OCI-M2 (cell line): ENCODE results near the gene RAX.

Experiments used
- DNase-seq: peaks from one replicate; lab custom pipeline; 2025; ENCODE audit not compliant: unreplicated experiment; lab: John Stamatoyannopoulos, UW

Gene RAX

GRCh38 chr18:59249199-59249774 is 24.0 kb downstream of the RAX start:
- no peak for DNase-seq

DNA sequence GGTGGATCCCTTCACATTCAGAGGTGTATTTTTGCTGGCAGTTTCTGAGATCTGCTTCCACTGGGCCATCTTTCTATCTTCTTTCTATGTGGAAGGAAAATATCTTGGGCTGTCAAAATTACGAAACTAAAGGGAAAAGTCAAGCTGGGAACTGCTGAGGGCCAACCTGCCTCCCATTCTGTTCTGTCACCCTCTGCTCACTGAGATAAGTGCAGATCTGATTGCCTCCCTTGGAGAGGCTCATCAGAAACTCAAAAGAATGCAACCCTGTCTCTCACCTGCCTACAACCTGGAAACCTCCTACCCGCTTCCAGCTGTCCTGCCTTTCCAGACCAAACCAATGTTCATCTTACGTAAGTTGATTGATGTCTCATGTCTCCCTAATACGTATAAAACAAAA is 26.5 kb downstream of the RAX start:
- no peak for DNase-seq

DNA sequence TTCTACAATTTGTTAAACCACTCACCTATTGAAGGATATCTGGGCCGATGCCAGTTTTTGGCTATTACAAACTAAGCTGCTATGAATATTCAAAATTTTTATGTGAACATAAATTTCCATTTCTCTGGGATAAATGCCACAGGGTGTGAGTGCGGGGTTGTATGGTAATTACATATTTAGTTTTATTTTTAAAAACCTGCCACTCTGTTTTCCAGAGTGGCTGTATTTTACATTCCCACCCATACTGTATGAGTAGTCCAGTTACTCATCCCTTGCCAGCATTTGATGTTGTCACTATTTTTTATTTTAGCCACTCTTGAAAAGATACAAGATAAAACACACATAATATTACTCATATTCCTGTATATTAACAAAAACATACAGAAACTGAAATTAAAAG is 30.3 kb downstream of the RAX start:
- no peak for DNase-seq

- no peak for DNase-seq
Measured at GRCh38 chr18:59239642-59240041, 33.6 kb downstream of the RAX start.

- DNase-seq: no peak
Measured at GRCh38 chr18:59238385-59238784, 34.9 kb downstream of the RAX start.

- no peak for DNase-seq
Measured at GRCh38 chr18:59233017-59233410, 40.2 kb downstream of the RAX start.

DNA sequence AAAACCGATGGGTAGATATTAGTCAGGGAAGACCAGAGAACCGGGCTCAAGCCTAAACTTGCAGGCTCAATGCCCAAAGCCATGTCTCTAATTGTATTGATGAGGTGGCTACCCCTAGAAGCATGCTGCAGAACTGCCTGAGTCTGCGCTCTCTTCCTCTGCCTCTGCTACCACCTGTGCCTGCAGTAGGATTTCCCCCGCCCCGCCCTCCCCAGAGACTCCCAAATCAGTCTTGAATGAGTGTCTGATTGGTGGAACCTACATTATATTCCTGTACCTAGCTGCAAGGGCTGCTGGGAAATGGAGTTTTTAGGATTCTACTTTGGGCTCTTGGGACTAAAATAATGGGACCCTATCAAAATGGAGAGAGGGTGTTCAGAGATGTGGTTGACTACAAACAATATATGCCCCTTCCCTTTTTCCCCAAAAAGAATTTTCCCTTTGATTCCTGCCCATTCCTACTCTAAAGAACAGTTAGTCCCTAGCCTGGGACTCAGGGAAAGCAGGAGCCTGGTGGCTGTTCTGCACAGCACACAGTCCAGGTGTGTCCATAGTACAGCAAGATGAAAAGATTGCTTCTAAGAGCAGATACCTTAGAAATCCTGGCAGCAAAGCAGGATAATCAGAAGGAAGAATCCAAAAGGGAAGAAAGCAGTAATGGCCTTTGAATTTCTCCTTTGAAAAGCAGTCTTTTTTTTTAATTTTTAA is 40.8 kb downstream of the RAX start:
- no peak for DNase-seq

DNA sequence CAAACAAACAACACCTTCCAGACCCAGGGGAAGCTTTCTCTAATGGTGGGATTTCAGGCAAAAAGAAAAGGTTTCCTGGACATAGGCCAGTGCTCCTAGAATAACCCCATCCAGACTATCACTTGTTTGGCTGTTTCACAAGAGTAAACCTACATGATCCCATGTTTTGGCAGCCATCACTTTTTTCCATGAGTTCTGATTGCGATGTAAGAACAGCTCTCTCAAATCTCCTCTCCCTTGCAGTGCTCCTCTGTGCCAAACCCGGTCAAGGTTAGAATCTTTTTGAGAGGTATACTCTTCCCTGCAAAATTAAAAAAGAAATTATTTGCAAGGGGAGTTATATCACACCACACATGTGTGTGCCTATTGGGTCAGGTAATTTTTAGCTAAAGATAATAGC is 41.4 kb downstream of the RAX start:
- DNase-seq: no peak

DNA sequence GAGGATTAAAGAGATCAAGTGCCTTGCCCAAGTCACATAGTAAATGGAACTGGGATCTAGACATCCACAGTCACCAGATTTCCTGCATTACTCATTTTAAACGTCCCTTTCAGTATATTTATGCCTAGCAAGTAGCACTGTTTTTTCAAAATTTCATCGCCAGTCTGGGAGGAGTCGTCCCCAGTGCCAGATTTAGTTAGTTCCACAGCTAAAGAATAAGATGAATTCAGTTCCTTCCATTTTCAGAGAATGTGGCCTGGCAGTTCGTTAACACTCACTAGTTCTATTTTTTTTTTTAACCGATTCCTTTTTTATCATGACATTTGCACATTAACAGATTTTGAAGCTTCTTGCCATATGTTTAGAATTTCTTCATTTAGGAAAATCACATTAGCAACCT is 42.1 kb downstream of the RAX start:
- DNase-seq: no peak

- no peak for DNase-seq
Measured at GRCh38 chr18:59229701-59230443, 43.4 kb downstream of the RAX start.

DNA sequence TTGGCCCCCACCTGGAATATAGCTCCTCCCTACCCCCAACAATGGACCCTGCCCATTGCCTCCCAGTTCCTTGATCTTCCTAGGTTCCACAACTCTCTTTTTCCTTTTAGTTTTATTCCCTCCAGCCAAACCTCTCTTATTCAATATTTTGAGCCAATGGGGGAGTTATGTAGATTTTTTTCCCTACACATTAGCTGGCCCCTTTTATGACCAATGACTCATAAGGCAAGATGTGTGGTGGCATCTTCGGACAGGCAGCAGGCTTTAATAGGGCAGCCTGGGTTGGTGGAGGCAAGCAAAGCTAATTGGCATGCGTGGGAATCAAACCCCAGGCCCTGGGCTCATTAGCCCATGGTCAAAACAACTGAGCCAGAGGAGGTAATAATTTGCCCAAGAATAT is 44.1 kb downstream of the RAX start:
- DNase-seq: no peak

DNA sequence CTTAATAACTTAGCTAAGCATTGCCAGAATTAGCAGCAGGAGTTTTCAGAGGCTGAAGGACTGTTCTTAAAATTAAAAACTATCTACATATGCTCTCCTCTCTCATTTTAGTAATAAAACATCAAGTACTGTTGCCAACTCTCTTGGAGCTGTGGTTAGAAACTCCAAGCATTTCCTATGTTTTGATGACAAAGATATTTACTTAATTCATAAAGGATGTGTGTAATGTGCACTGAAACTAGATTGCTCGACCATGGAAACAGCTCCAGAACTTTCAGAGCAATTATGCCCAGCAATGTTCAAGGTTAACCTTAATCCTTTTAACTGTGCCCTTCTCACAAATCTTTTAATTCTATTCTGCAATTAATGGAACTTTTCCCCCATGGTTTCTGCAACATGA is 44.9 kb downstream of the RAX start:
- DNase-seq: no peak

DNA sequence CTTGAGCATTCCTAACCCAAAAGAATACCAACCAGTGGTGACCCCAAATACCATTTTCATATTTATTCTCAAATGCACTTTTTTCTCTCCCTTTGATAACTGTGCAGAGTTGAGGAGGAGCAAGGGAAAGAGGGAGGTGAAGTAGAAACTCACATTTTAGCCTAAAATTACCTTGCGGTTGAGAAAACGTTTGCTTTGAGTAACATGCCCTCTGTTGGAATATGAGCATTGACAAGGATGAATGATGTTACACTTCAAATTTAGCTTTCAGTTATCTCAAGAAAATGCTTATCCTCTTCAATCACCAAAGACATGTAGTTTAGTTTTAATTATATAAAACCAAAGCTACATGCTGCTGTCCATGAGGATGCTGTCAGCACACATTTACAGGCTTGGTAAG is 50.9 kb downstream of the RAX start:
- DNase-seq: no peak

DNA sequence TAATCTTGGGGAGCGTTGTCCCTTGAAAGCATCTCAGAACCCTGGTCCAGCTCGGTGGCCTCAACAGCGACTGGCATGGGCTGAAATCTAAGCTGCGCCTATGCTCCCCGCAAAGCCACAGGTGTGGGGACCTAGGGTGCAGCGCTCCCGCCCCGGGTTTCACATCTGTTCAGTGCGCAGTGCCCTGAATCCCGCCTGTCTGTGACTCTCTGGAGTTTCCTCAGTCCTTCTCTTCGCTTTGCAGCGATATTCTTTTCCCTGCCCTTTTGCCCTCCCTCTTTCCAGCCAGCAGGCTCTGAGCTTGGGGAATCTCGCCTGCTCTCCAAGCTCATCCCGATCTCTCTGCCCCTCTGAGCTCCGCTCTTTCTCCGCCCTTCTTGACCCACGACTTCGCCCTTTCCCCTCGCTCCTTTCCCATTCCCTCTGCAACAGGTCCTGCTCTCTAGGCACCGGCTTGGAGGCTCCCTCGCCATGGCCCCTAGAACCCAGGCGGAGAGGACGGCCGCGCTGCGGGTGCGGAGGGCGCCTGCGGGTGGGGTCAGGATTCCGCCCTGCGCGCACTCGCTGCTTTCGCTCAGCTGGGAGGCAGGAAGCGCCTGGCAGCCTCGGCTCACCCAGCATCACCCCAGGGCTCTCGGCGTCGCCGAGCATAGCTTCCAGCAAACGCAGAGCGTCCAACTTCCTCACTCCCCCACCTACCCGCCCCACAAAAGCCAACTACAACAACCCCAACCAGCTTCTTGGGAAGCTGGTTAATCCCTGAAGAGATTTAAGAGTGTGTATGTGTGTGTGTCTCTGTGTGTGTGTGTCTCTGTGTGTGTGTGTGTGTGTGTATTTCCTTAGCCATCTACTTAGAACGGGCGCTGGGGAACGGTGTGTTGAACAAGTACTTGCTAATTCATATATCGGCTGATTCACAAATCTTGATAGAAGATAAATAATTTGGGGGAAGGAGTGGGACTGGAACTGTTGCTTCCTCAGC is 52.2 kb downstream of the RAX start:
- no peak for DNase-seq

DNA sequence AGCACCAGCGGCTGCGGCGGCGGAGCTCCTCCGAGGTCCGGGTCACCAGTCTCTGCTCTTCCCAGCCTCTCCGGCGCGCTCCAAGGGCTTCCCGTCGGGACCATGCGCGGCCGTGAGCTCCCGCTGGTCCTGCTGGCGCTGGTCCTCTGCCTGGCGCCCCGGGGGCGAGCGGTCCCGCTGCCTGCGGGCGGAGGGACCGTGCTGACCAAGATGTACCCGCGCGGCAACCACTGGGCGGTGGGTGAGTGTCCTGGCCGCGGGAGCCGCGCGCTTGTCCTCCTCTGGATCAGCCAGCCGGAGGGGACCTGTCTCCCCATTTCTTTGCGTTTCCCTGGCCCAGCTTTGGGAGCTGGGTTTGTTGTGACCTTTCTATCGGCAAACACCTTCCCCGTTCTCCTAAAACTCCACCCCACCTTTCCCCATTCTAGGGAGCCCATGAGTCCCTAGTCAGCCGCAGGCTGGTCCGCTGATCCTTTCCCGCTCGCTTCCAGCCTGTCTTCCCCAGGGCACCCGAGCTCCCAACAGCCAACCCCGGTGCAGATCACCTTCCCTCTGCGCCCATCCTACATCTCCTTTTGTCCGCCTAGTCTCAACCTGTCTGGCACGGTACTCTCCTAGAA is 53.0 kb downstream of the RAX start:
- no peak for DNase-seq

GRCh38 chr18:59219672-59220163 is 53.5 kb downstream of the RAX start, which contains the start of gene GRP:
Gene GRP (plus strand): TSS chr18:59220158. CDS start chr18:59220266, 108 bp downstream.
- no peak for DNase-seq

DNA sequence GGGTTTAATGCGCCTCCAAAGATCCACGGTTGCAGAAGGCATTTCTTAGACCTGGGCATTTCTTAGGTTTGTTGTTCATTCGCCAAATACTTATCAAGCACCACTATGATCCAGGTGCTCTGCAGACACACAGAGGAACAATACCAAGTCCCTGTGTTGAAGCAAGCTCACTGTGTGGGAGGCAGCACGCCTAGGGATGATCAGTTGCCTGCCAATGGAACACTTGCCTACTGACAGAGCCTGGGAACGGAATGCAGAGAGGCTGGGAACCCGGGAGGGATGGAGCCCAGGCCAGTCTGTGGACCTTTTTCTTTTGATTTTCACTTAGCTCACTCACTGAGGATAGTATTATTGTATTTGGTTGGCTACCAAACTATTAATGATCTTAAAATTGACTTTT is 55.2 kb downstream of the RAX start:
- no peak for DNase-seq
